NT2/D1 (cell line): ENCODE measurements around the gene BRMS1.

Experiments used
- YY1 ChIP-seq: IDR thresholded peaks from 2 replicates; pipeline ENCODE4 v1.6.1; 2011; ENCODE audit not compliant: insufficient read length, insufficient read depth
- ZNF274 ChIP-seq: IDR thresholded peaks from 2 replicates; pipeline ENCODE4 v1.6.1; 2011; ENCODE audit warnings: mild to moderate bottlenecking, low read depth, low read length

DNA sequence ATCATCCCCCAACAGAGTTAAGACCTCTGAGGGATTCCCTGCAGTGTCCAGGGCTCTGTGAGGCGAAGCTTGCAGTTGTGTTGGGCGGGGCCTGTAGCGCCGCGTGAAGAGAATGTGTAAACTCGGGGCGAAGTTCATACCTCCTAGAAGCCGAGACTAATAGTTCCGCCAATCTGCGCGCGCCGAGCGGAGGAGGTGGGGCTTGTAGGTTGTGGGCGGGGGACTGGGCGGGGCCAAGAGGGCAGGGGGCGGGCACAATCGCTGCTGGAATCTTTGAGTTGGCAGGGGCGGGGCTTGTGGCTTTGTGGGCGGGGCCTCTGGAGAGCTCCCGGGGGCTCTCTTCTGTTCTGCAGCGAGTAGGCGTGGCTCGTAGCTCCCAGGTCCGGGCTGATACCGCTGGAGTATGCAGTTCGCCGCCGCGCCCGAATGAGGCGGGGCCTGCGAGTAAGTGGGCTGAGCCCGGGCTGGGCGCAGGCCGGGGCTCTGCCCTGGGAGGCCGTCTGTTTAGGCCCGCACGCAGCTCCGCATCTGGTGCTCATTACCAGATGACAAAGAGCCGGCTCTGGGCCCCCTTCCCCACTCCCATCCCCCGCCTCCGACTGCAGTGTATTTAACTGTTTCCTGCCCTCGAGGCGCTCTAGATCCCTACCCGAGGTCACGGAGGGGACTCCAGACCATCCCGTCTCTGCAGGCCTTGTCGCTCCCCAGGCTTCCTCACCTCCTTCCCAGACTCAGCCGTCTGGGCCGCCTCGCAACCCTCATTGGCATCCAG is 32.2 kb downstream of the BRMS1 start:
- TF ChIP-seq YY1 (no peak), ZNF274 (no peak)
